NT2/D1 (cell line): ENCODE results near the gene C3orf22.
A peak's percentile ranks its signal among the peaks of the same experiment; 100 is the strongest.

Experiments
- DNase-seq: peaks from one replicate; pipeline ENCODE4 v3.0.0-alpha.2; 2011; ENCODE audit warnings: low read depth, low spot score
- H3K27me3 ChIP-seq: 2 replicates; pipeline ENCODE4 v1.6.0; 2011; ENCODE audit warnings: mild to moderate bottlenecking; ENCODE audit not compliant: insufficient read length, insufficient read depth
- H3K36me3 ChIP-seq: 2 replicates; pipeline ENCODE4 v1.6.1; 2011; ENCODE audit warnings: mild to moderate bottlenecking, low read length, mixed read lengths; ENCODE audit not compliant: insufficient read depth, insufficient read length
- H3K4me1 ChIP-seq: 2 replicates; pipeline ENCODE4 v1.5.1; 2011; ENCODE audit not compliant: insufficient read depth, insufficient read length
- H3K4me3 ChIP-seq: 2 replicates; pipeline ENCODE4 v1.5.1; 2011; ENCODE audit warnings: low read depth; ENCODE audit not compliant: insufficient read length
- H3K9ac ChIP-seq: 2 replicates; pipeline ENCODE4 v1.6.0; 2011; ENCODE audit warnings: low read depth; ENCODE audit not compliant: insufficient read length
- H3K9me3 ChIP-seq: 2 replicates; pipeline ENCODE4 v1.5.1; 2011; ENCODE audit warnings: mild to moderate bottlenecking, low read length; ENCODE audit not compliant: insufficient read depth
- SUZ12 ChIP-seq: IDR thresholded peaks from 2 replicates; pipeline ENCODE4 v1.6.1; 2011; ENCODE audit not compliant: insufficient read length, insufficient read depth; ENCODE audit errors: extremely low read depth
- YY1 ChIP-seq: IDR thresholded peaks from 2 replicates; pipeline ENCODE4 v1.6.1; 2011; ENCODE audit not compliant: insufficient read length, insufficient read depth
- ZNF274 ChIP-seq: IDR thresholded peaks from 2 replicates; pipeline ENCODE4 v1.6.1; 2011; ENCODE audit warnings: mild to moderate bottlenecking, low read depth, low read length

The C3orf22 gene

GRCh38 chr3:126551839-126552687 is 6.7 kb downstream of the C3orf22 start:
- no peaks in the 10 kb centered on the region for H3K9me3 ChIP-seq
- DNase-seq, result no peak

GRCh38 chr3:126551121-126551838 is 7.5 kb downstream of the C3orf22 start:
- H3K9ac ChIP-seq, result no peak overlapping the region
- DNase-seq, result no peak
- H3K4me1 ChIP-seq, result peaks cover 28% of the 10 kb centered on the region
- no peaks in the 10 kb centered on the region for H3K9me3 ChIP-seq
- H3K27me3 ChIP-seq, result peaks cover 39% of the 10 kb centered on the region
- H3K4me3 ChIP-seq, result no peak overlapping the region
- TF ChIP-seq ZNF274 (no peak), SUZ12 (no peak), YY1 (no peak)
- H3K36me3 ChIP-seq, result no peaks in the 10 kb centered on the region

More at GRCh38 chr3:126551839-126552687, 6.7 kb downstream of the C3orf22 start:
- H3K27me3 ChIP-seq, result peaks cover 32% of the 10 kb centered on the region
- no peaks in the 10 kb centered on the region for H3K36me3 ChIP-seq
- no peak overlapping the region for H3K9ac ChIP-seq
- peaks cover 28% of the 10 kb centered on the region for H3K4me1 ChIP-seq
- TF ChIP-seq ZNF274 (no peak), YY1 (no peak), SUZ12 (no peak)
- no peak overlapping the region for H3K4me3 ChIP-seq

GRCh38 chr3:126550488-126551051 is 8.2 kb downstream of the C3orf22 start:
- Histone ChIP-seq H3K9ac (no peak overlapping the region), H3K9me3 (no peaks in the 10 kb centered on the region), H3K4me1 (peaks cover 25% of the 10 kb centered on the region), H3K36me3 (no peaks in the 10 kb centered on the region), H3K27me3 (peaks cover 42% of the 10 kb centered on the region), H3K4me3 (no peak overlapping the region)
- TF ChIP-seq SUZ12 (no peak), ZNF274 (no peak), YY1 (no peak)
- DNase-seq, result no peak

GRCh38 chr3:126549861-126550487 is 8.8 kb downstream of the C3orf22 start:
- H3K36me3 ChIP-seq, result no peaks in the 10 kb centered on the region
- no peaks in the 10 kb centered on the region for H3K9me3 ChIP-seq
- H3K4me1 ChIP-seq, result peaks cover 23% of the 10 kb centered on the region
- TF ChIP-seq SUZ12, result no peak
- no peak for TF ChIP-seq YY1
- TF ChIP-seq ZNF274, result no peak
- peaks cover 42% of the 10 kb centered on the region for H3K27me3 ChIP-seq
- no peak overlapping the region for H3K9ac ChIP-seq
- no peak for DNase-seq
- no peak overlapping the region for H3K4me3 ChIP-seq

- DNase-seq, result peak; percentile 55
- Histone ChIP-seq H3K9ac (no peak overlapping the region), H3K27me3 (peaks cover 42% of the 10 kb centered on the region), H3K4me1 (peaks cover 24% of the 10 kb centered on the region), H3K9me3 (no peaks in the 10 kb centered on the region), H3K36me3 (no peaks in the 10 kb centered on the region), H3K4me3 (no peak overlapping the region)
- TF ChIP-seq ZNF274, result no peak
- no peak for TF ChIP-seq SUZ12
- TF ChIP-seq YY1, result no peak
Observed at GRCh38 chr3:126548556-126549466, 9.9 kb downstream of the C3orf22 start.

GRCh38 chr3:126547721-126548120 is 11.0 kb downstream of the C3orf22 start:
- Histone ChIP-seq H3K9me3 (no peaks in the 10 kb centered on the region), H3K36me3 (no peaks in the 10 kb centered on the region), H3K9ac (no peak overlapping the region), H3K27me3 (peaks cover 42% of the 10 kb centered on the region), H3K4me1 (peaks cover 24% of the 10 kb centered on the region), H3K4me3 (no peak overlapping the region)
- DNase-seq, result no peak
- no peak for TF ChIP-seq SUZ12
- TF ChIP-seq ZNF274, result no peak
- TF ChIP-seq YY1, result no peak
